T-helper 1 cell treated with Interleukin-12 subunit alpha and Interleukin-12 subunit beta and Interleukin-4 antibody, amounts not matched to agents 30 μg/mL and 1 μg/mL, for 36 hours (primary cell): ENCODE results near the gene ZNF236.

Experiments
- H3K27ac Mint-ChIP-seq: one replicate; pipeline ENCODE4 v1.8.0; 2021; ENCODE audit warnings: mild to moderate bottlenecking, mixed read lengths
- H3K27me3 Mint-ChIP-seq: one replicate; pipeline ENCODE4 v1.8.0; 2021; ENCODE audit warnings: low read depth, mixed read lengths
- H3K36me3 Mint-ChIP-seq: one replicate; pipeline ENCODE4 v1.8.0; 2021; ENCODE audit warnings: low read depth, mixed read lengths
- H3K4me1 Mint-ChIP-seq: one replicate; pipeline ENCODE4 v1.8.0; 2021; ENCODE audit warnings: low read depth, mixed read lengths
- H3K4me3 Mint-ChIP-seq: one replicate; pipeline ENCODE4 v1.8.0; 2021; ENCODE audit warnings: mild to moderate bottlenecking, moderate library complexity, mixed read lengths
- H3K9me3 Mint-ChIP-seq: one replicate; pipeline ENCODE4 v1.8.0; 2021; ENCODE audit warnings: mixed read lengths

ZNF236 gene

DNA sequence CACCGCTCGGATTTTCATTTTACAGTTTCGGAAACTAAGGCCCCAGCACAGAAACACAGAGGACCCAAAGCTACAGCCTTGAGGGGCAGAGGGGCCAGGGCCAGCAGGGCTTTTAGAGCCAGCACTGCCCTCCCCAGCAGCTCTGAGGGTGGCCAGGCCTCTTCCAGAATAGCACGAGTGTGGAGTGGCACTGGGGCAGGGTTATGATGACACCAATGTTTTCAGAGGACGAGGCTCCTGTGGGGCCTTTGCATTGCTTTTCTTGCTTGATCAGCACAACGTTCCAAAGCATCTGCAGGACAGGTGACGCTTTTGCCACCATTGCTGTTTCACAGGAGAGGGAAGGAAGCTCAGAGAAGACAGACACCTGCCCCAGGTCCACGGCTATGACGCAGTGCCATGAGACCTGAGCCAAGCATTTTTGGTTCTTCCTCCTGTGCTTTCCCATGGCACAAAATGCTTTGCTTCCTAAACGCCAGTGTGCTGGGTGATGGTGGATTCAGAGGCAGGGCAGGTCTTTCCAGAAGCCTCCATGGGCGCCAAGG is 183.4 kb downstream of the ZNF236 start:
- Mint-ChIP-seq H3K27ac (no peak overlapping the region), H3K9me3 (no peaks in the 10 kb centered on the region), H3K36me3 (peaks cover 15% of the 10 kb centered on the region), H3K27me3 (no peaks in the 10 kb centered on the region), H3K4me1 (peaks cover 30% of the 10 kb centered on the region), H3K4me3 (no peak overlapping the region)

DNA sequence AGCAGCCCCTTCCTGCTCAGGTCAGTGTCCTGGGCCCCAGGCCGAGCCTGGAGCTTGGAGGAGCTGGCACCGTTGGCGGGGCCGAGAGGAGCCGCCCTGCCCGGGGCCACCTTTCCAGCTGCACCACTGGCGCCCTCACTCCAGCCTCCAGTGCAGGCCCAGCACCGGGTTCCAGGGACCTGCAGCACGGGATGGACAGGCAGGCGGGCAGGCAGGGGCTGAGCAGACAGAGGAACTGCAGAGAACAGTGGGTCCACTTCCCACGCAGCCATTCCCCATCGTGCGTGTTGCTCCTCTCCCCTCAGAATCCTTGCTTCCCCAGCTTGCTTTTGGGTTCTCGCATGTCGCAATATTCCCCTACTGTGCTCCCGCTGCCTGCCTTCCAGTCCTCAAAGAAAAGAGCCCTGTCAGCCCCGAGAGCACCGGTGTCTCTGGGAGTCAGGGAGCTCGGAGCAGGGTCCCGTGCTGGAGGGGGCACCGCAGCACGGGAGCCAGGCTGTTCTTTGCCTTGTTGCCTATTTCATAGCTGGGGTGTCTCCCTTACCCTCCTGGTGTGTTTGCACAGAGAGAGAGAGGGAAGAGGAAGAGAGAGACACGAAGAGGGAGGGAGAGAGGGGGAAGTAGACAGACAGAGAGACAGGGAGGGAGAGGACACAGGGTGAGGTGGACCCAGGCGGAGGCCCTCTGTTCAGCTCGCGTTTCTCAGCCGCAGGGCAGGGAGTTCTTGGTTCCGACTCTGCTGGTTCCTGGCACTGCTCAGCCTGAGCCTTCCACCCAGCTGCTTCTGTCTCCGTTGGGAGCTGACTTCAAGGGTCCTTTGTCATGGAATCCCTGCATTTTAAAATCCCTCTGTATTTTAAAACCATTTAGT is 184.2 kb downstream of the ZNF236 start:
- no peak overlapping the region for H3K4me3 Mint-ChIP-seq
- peaks cover 18% of the 10 kb centered on the region for H3K36me3 Mint-ChIP-seq
- no peaks in the 10 kb centered on the region for H3K9me3 Mint-ChIP-seq
- peaks cover 33% of the 10 kb centered on the region for H3K4me1 Mint-ChIP-seq
- H3K27ac Mint-ChIP-seq: no peak overlapping the region
- H3K27me3 Mint-ChIP-seq: no peaks in the 10 kb centered on the region

DNA sequence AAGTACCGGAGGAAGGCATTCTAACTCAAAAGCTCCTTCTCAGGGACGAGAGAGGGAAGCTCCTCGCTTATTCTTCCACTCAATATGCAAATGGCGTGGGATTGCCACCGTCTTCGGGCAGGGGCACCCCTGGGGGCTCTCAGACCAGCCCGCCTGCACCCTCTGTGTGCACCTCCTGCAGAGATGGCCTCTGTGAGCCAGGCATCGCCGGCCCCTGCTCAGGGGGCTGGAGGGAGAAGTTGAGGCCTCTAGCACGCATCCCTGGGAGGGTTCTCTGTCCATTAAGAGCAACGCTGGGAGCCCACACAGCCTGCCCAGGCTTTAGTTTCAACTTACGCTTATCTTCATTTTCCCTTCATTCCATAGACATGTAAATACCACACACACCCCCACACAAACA is 184.9 kb downstream of the ZNF236 start:
- no peaks in the 10 kb centered on the region for H3K9me3 Mint-ChIP-seq
- peaks cover 20% of the 10 kb centered on the region for H3K36me3 Mint-ChIP-seq
- no peaks in the 10 kb centered on the region for H3K27me3 Mint-ChIP-seq
- H3K27ac Mint-ChIP-seq: peak overlapping the region; percentile 28
- no peak overlapping the region for H3K4me3 Mint-ChIP-seq
- H3K4me1 Mint-ChIP-seq: peaks cover 33% of the 10 kb centered on the region

DNA sequence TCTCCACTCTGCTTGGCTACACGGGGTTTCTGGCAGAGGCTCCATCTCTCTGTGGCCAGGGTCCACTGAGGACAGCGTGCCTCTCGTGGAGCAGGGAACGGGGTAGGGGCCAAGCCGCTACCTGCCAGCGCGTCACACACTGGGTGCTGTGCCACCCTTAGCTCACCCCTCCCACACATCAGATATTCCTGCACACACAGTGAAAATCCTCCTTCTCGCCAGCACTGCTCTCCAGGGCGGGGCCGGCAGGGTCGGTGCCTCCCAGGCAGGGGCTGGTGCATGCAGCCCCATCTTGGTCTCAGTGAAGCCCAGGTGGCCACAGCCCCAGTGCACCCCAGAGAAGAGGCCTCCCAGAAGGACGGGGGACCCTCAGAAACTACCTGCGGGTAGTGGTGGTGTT is 185.6 kb downstream of the ZNF236 start:
- peaks cover 20% of the 10 kb centered on the region for H3K36me3 Mint-ChIP-seq
- no peaks in the 10 kb centered on the region for H3K9me3 Mint-ChIP-seq
- no peaks in the 10 kb centered on the region for H3K27me3 Mint-ChIP-seq
- no peak overlapping the region for H3K27ac Mint-ChIP-seq
- H3K4me1 Mint-ChIP-seq: peaks cover 32% of the 10 kb centered on the region
- no peak overlapping the region for H3K4me3 Mint-ChIP-seq

DNA sequence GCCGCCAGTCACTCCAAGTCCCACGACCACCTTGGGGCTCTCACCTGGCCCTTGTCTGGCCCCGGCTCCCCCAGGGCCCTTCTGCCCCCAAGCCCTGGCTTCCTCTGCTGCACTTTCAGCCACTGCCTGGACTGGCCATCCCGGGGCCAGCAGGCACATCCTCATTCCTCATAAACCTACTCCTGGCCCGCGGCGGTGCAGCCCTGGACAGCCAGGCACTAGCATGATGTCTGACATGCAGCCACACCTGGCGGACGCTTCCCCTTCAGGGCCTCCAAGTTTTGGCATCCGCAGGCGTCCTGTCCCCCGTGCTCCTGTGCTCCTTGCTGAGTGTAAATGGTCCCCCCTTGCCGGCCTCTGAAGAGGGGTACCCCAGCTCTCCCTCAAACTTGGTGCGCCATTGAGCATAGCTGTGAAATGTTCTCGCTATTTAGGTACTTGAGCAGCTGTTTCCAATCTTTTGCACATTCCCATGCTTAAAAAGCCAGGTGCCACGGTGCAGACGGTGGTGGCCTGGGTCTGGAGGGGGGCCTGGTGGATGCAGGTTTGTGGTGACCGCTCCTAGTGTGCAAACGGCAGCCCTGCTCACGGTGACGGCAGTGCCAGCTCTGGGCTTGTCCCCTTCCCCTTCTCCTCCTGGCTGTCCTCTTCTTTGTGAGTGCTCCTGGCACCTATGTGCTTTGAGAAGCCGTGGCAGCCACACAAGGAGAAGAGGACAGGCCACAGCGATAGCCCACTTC is 186.4 kb downstream of the ZNF236 start:
- peak overlapping the region; percentile 55 for H3K27ac Mint-ChIP-seq
- no peaks in the 10 kb centered on the region for H3K9me3 Mint-ChIP-seq
- H3K36me3 Mint-ChIP-seq: peaks cover 23% of the 10 kb centered on the region
- no peaks in the 10 kb centered on the region for H3K27me3 Mint-ChIP-seq
- no peak overlapping the region for H3K4me3 Mint-ChIP-seq
- H3K4me1 Mint-ChIP-seq: peaks cover 29% of the 10 kb centered on the region

DNA sequence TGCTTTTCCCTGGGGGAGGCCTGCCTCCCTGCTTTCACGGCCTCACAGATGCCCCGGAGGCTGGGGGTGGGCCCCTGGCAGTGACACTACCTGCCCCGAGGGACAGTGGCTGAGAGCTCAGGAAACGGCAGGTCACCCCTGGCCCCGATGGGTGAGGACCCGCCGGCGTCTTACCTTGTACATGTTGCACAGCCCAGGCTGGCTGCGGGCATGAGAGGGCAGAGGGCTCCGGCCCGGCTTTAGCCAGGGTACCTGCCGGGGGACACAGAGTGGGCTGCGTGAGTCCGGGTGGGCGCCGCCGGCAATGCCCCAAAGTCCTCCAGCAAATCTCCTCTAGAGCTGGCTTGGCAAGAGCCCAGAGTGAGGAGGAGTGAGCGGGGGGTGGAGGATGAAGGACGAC is 187.3 kb downstream of the ZNF236 start:
- Mint-ChIP-seq H3K27me3 (no peaks in the 10 kb centered on the region), H3K27ac (peak overlapping the region; percentile 50), H3K4me1 (peaks cover 20% of the 10 kb centered on the region), H3K9me3 (no peaks in the 10 kb centered on the region), H3K4me3 (no peak overlapping the region), H3K36me3 (peaks cover 21% of the 10 kb centered on the region)

DNA sequence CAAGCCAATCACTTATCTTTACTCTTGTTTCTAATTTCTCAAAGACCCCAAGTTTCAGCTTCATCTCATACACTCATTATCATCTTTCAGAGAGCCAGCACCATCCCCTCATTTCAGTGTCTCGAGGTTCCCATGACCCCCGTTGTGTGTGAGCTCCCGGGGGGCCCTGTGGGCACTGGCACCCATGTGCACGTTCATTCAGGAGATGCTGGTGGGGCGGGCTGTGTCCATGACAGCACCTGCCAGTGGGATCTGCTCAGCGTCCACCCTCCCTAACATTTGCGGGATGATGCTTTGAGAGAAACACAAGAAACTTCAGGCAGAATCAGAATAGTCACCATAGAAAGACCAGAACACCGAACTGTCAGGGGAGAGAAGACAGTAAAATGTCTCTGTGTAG is 189.8 kb downstream of the ZNF236 start:
- Mint-ChIP-seq H3K36me3 (peaks cover 28% of the 10 kb centered on the region), H3K27me3 (no peaks in the 10 kb centered on the region), H3K4me3 (no peak overlapping the region), H3K27ac (no peak overlapping the region), H3K9me3 (no peaks in the 10 kb centered on the region), H3K4me1 (peaks cover 13% of the 10 kb centered on the region)

DNA sequence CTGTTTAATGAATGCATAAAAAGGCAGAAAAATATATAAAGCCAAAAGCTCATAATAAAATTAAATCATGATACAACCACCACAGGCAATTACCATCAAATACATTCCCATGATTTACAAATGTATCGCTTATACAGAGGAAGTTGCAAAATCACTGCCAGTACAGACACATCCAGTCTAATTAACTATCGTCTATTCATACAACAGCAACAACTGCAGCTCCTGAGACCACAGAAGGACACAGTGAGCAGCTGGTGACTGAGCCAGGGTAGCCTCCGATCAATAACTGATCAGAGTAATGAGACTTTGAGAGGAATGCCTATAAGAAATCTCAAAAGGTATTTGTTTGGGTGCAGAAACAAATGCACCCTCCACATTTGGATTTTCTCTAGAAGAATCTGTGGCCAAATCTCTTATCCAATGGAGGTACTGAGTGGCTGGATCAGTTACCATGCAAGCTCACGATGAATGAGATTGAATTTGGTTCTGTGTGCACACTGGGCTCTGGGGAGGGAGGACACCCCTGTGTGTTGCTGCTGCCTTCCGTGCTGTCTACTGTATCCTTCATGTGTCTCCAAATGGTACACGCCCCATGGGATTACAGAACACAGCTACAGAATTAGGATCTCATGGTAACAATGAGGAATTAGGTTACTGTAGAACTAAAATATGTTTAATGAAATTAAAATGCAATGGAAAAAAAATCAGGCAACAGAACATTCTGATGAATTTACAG is 190.6 kb downstream of the ZNF236 start:
- Mint-ChIP-seq H3K4me3 (no peak overlapping the region), H3K36me3 (peaks cover 30% of the 10 kb centered on the region), H3K27ac (no peak overlapping the region)

DNA sequence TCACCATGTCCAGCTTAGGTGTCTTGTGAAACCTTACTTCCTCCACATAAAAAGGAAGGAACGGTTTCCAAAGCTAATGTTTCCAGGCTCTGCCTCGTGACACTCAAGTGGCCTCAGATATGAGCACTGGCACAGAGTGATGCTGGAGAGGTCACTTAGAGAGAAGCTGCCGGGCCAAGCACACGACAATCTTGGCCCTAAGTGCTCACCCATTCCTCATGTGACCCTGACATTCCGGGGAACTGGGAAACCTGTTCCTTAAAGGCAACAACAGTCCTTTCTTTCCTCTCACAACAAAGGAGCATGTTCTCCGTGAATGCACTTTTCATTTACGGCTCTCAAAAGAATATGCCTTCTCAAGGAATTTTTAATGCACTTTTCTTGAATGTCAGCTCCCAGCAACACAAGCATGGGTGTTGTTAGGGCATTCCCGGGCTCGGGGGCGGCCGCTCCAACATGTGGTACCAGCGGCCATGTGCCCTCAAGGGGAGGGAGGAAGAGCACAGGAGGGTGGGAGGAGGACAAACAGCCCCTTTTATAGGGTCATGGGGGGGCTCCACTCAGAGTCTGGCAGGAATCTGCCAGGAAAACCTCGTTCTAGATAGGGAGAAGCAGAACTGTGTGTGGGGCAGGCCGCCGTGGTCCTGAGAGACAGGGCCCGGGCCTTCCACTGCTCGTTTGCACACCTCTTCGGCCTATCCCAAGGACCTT is 191.6 kb downstream of the ZNF236 start:
- H3K4me1 Mint-ChIP-seq: peaks cover 13% of the 10 kb centered on the region
- H3K9me3 Mint-ChIP-seq: no peaks in the 10 kb centered on the region
- H3K27me3 Mint-ChIP-seq: no peaks in the 10 kb centered on the region
- H3K27ac Mint-ChIP-seq: no peak overlapping the region
- H3K36me3 Mint-ChIP-seq: peaks cover 40% of the 10 kb centered on the region
- no peak overlapping the region for H3K4me3 Mint-ChIP-seq

More for the DNA sequence above, 190.6 kb downstream of the ZNF236 start:
- Mint-ChIP-seq H3K27me3 (no peaks in the 10 kb centered on the region), H3K4me1 (peaks cover 13% of the 10 kb centered on the region), H3K9me3 (no peaks in the 10 kb centered on the region)

DNA sequence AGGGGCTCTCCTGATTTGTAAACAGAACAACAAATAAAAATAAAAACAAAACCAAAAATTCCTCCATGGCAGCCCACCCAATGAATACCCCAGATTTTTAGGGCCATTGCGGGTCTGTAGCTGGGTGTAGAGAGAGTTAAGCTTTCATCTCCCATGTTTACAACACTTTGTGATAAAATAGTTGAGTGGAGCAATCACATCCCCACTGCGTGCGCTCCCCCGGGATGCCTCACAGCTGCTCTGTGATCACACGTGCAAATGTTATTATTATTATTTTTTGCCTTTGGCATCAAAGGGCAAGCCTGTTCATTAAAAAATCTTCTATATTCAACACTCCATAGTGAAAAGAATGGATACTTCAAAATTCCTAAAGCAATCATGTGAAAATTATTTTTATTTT is 192.2 kb downstream of the ZNF236 start:
- H3K27ac Mint-ChIP-seq: no peak overlapping the region
- H3K4me3 Mint-ChIP-seq: no peak overlapping the region
- H3K36me3 Mint-ChIP-seq: peaks cover 46% of the 10 kb centered on the region
- H3K9me3 Mint-ChIP-seq: no peaks in the 10 kb centered on the region
- H3K4me1 Mint-ChIP-seq: peaks cover 15% of the 10 kb centered on the region
- no peaks in the 10 kb centered on the region for H3K27me3 Mint-ChIP-seq

DNA sequence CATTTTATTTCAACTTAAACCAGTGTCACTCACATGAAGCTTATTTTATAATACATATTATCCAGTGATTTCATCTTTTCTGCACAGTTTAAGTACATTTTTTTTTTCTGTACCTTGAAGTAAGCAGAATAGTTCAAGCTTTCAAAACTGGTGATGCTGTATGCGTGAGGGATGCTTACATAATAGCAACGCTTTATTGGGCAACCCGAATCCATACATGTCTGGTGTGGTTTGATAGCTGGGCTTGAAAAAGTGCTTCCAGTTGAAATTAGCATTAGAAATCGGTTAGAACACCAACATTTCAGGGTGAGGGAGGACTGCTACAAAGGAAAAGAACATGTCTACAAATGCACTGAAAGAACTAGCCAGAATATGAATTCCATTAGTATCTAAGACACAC is 192.8 kb downstream of the ZNF236 start:
- H3K4me1 Mint-ChIP-seq: peaks cover 13% of the 10 kb centered on the region
- no peaks in the 10 kb centered on the region for H3K9me3 Mint-ChIP-seq
- no peak overlapping the region for H3K27ac Mint-ChIP-seq
- no peak overlapping the region for H3K4me3 Mint-ChIP-seq
- peaks cover 46% of the 10 kb centered on the region for H3K36me3 Mint-ChIP-seq
- H3K27me3 Mint-ChIP-seq: no peaks in the 10 kb centered on the region

DNA sequence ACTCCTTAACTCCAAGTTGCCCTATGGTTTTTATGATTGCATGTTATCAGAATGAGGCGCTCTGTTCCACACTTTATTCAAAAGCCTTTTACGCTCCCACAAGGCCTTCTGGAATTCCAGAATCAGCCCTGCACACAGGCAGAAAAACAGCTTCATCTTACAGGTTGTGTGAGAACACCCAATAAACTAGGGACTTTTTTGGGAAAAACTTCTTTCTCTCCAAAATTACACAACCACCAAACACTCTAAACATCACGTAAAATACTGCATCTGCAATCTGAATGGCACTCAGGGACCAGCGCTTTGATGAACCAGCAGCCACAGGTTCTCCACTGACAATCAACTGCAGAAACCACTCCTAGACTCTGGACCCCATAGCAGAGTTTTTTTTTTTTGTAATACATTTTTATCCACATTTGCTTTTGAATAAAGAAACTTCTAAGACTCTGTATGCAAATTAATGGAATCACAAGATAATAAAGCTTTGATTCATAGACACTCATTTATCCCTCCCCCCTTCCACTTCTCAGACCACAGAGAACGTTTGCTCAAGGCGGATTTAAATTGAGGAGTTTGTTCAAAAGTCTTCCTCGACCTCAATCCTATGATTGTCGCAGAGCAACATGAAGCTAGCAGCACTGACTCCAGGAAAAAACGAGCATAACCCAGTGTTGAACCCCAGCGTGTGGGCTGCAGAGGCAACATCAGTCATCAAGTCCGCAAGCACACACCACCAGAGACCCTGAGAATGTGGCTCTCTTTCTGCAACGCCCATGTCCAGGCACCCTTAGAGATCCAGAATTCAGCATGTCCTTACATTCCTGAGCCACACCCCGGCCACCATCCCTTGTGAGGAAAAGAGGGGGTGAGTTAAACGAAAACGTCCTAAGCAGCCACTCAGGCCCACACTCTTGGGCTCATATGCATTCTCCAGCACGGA is 193.7 kb downstream of the ZNF236 start:
- no peaks in the 10 kb centered on the region for H3K9me3 Mint-ChIP-seq
- no peak overlapping the region for H3K4me3 Mint-ChIP-seq
- H3K27ac Mint-ChIP-seq: no peak overlapping the region
- H3K36me3 Mint-ChIP-seq: peaks cover 41% of the 10 kb centered on the region
- no peaks in the 10 kb centered on the region for H3K27me3 Mint-ChIP-seq
- peaks cover 8% of the 10 kb centered on the region for H3K4me1 Mint-ChIP-seq

DNA sequence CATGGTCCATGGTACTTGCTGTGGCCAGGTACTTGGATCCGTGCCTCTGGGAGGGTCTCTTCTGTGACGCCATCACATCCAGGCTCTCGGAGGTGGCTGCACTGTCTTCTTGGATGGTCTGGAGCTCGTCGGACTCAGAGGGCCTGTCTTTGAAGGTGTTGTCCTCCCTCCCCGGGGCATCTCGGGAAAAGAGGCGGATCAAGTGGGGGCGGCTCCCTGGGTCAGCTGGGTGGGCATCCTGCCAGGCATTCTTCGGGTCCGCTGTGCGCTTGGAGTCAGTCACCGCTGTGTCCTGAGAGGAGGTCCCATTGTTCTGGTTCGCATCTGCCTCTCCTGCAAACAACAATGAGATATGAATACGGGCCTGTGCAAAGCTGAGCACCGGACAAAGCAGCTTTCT is 194.6 kb downstream of the ZNF236 start:
- peaks cover 10% of the 10 kb centered on the region for H3K4me1 Mint-ChIP-seq
- no peaks in the 10 kb centered on the region for H3K9me3 Mint-ChIP-seq
- H3K36me3 Mint-ChIP-seq: peaks cover 43% of the 10 kb centered on the region
- H3K27ac Mint-ChIP-seq: no peak overlapping the region
- no peak overlapping the region for H3K4me3 Mint-ChIP-seq
- no peaks in the 10 kb centered on the region for H3K27me3 Mint-ChIP-seq
